HG03354 (cell line): Measurements from ENCODE around the gene GPR180.
"Not testable (repeated sequence)": the region's sequence is repeated elsewhere in the genome, so short reads cannot be mapped to it uniquely, and the experiment has no call there.

Source experiments
- ATAC-seq: cut with Tn5 transposase; IDR thresholded peaks from one replicate; pipeline ENCODE4 v1.9.1; 2021; ENCODE audit warnings: mild to moderate bottlenecking; ENCODE audit not compliant: unreplicated experiment, poor library complexity, severe bottlenecking

GPR180 gene

DNA sequence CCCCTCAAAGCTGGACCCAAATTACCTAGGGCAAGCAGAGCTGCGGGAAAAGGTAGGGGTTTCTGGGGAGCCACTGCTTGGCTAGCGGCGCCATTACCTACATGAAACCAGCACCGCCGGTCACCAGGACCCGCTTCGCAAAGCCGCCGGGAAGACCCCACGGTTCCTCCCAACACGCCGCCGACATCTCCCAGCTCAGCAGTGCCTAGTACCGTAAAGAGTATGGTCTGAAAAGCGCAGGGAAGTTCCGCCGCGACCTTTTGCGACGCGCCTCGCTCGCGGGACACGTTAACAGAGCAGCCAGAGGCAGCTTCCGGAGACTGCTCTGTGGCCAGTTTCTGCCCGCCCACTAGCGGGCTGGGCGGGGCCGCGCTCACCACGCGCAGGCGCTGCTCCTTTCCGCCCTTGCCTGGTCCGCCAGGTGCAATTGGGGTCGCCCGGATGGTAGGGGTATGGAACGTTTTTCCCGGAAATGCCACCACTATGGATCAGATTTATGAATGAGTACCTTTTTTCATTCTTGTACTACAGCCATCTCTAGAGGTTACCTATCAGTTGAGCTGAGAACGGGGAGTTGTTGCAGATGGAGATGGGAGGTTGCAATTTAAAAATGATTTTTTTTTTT lies 5.6 kb upstream of the GPR180 start, which contains the start of gene TGDS:
Gene TGDS (minus strand): TSS at position 203 of the 625 bp plus-strand sequence. CDS start 16 bp downstream, at position 187.
- peak; percentile 97 for ATAC-seq

GRCh38 chr13:94596575-94596971 lies 5.1 kb upstream of the GPR180 start:
- no peak for ATAC-seq

DNA sequence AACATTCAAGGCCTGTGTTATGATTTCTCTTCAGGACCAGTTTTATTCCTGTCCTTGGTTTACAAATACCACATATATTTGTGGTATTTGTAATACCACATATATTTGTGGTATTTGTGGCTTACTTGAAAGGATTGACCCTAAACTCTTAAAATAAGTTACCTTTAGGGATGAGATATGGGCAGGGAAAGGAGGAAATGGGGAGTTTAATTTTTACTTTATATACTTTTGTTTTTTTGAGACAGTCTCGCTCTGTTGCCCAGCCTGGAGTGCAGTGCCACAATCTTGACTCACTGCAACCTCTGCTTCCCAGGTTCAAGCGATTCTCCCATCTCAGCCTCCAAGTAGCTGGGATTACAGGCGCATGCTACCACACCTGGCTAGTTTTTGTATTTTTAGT lies 3.4 kb upstream of the GPR180 start:
- ATAC-seq = no peak

- ATAC-seq = no peak
Observed at GRCh38 chr13:94599877-94600276, 1.8 kb upstream of the GPR180 start.

DNA sequence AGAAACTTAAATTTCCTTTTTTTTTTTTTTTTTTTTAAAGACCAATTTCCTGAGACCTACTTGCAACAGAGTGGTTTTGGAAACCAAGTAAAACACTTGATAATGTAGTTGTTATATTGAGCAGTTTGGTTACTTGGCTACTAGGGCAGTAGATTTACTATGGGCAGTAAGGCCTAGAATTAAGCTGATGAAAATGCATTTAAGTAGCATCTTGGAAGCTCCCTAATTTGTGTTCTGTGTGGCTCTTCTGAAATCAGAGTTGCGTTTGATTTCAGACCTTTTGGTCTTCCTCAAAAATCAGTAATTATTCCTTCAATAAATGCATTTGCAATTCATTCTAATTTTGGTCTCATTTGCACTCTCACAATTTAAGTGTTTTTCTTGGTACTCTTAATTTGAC lies 810 bp downstream of the GPR180 start:
- ATAC-seq = no peak

DNA sequence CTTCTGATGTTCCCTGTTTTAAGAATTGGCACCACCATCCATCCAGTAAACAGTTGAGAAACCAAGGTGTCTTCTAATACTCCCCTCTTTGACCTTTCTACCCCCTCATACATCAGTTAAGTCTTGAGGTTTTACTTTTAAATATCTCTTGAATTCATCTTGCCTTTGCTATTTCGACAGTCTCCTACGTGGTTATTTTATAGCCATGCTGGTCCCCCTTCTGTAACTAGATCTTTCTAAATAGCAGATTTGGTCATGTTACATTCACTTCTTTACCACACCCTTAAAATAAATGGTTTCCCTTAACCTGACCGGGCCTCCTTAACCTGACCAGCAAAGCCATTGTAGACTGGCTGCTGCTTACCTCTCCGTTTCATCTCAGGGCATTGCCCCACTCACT lies 5.4 kb downstream of the GPR180 start:
- ATAC-seq = no peak

DNA sequence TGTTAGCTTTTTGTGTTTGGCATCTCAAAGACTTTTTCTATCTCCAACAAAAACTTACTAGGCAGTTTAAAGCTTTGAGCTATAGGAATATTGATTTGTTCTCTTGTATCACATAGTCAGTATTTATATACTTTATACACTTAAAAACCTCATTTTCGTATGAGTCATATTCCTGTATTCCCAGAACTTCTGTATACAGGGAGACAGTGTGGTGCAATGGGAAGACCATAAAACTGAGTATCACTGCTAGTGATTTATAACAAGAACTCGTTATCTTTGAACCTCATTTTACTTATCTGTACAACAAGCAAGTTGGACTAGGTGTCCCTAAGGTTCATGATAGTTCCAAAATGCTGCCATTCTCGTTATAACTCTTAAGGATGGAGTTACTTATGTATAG lies 6.3 kb downstream of the GPR180 start:
- ATAC-seq = no peak

GRCh38 chr13:94608586-94608985 lies 6.9 kb downstream of the GPR180 start:
- ATAC-seq = no peak

DNA sequence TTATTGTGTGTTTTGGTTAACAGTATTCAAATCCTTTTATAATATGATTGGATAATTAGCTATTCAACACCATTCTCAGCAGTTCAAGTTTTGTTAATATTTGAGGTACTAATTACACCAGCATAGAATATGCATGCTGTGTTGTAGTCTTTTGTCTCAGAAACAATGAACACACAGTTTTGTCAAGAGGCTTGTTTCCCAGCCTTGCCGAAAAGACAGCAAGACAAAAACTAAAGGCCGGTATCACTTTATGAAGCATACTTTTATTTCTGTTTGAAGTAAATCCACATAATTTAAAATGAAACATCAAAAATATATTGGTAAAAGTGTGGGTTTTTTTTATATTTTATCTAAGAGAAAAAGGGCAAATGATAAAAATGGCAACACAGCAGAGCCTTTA lies 7.5 kb downstream of the GPR180 start:
- no peak for ATAC-seq

GRCh38 chr13:94610475-94610874 lies 8.8 kb downstream of the GPR180 start:
- no peak for ATAC-seq

DNA sequence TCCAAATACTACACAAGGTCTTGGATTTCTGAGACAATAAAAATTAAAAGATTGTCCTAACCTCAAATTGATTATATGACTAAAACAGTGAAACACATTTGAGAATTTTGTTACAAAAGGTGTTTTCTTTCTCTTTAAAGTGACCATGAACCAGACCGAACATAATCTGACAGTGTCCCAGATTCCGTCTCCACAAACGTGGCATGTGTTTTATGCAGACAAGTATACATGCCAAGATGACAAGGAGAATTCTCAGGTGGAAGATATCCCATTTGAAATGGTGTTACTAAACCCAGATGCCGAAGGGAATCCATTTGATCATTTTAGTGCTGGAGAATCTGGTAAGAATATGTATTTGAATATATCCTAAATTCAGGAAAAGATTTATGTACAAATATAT lies 10.4 kb downstream of the GPR180 start:
- no peak for ATAC-seq

GRCh38 chr13:94613051-94613450 lies 11.4 kb downstream of the GPR180 start:
- no peak for ATAC-seq

DNA sequence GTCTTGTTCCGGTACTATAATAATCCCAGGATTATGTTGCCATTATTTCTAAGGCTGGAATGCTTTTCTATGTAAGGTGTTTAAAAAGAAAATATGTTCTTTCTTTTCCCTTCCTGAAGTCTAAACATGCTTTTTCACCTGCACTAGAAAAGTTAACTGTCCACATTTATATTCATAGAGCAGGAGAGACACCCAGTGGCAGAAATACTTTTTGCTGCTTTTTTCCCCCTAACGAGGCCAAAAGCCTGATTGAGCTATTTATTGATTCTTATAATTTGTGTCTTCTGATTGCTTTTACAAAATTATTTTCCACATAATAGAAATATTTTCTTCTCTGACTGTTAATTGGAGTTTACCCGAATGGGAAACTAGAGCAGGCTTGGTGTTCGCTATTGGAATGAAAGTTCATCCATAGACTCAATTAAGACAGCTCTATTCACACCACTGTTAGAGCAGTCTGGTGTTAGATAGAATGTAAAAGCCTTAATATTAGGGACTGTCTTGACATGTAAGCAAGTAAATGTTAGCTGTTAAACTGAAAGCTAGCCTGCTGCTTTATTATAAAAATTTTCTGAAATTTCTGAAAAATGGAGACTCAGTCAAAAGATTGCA lies 15.8 kb downstream of the GPR180 start:
- peak; percentile 62 for ATAC-seq

DNA sequence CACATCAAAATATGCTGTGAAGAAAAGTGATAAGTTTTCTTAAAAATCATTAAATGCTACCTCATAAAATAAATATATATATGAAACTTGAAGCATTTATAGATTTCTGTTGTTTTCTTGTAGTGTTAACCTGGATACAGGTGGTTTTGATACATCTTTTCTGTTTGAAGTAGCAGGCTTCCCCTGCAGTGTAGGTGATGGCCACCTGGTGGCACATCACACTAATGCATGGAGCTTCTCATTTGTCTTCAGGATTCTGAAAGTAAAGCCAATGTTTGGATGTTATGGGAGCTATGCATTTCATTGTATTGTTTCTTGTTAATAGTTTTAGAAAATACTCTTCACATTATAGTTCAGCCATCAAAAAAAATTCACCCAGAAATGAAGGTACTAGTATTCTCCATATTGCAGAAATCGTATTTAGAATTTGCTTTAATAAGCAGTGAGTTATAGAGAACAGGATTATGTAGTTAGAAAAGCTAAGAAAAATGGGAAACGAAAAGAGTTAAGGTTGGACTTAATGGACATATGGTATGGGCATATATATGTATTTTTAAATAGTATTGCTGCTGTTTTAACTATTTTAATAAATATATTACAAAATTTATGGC lies 18.7 kb downstream of the GPR180 start:
- ATAC-seq = peak; percentile 89

- ATAC-seq = no peak
Observed at GRCh38 chr13:94622344-94622743, 20.7 kb downstream of the GPR180 start.

DNA sequence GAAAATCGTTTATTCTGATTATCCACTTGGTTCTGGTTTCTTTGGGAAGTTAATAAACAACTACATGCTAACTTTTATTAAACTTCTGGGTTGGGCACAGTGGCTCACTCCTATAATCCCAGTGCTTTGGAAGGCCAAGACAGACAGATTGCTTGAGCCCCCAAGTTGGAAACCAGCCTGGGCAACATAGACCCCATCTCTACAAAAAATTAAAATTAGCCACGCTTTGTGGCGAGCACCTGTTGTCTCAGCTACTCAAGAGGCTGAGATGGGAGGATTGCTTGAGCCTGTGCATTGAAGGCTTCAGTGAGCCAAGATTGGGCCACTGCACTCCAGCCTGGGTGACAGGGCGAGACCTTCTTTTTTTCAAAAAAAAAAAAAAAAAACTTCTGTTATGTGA lies 21.7 kb downstream of the GPR180 start:
- no peak for ATAC-seq

GRCh38 chr13:94630858-94631257 lies 29.2 kb downstream of the GPR180 start:
- no peak for ATAC-seq

- no peak for ATAC-seq
Observed at GRCh38 chr13:94632226-94632980, 30.7 kb downstream of the GPR180 start.

DNA sequence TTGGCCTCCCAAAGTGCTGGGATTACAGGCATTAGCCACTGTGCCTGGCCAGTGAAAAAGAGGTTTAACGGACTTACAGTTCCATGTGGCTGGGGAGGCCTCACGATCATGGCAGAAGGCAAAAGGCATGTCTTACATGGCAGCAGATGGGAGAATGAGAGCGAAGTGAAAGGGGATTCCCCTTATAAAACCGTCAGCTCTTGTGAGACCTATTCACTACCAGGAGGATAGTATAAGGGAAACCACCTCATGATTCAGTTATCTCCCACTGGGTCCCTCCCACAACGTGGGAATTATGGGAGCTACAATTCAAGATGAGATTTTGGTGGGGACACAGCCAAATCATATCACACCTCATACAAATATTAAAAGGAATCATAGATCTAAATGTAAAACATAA lies 34.4 kb downstream of the GPR180 start:
- not testable (repeated sequence) for ATAC-seq

GRCh38 chr13:94636942-94637578 lies 35.4 kb downstream of the GPR180 start:
- ATAC-seq = no peak
